Activated CD4-positive, alpha-beta T cell treated with anti-CD3 and anti-CD28 coated beads, Interleukin-10, Interleukin-2, amounts not matched to agents 100 ng/mL and 50 ng/mL, durations not matched to agents 16 hours and 8 hours (primary cell): Measurements from ENCODE around the gene TMEM53.
"Not testable (repeated sequence)": the region's sequence is repeated elsewhere in the genome, so short reads cannot be mapped to it uniquely, and the experiment has no call there.

Experiments
- DNase-seq: peaks from one replicate; pipeline ENCODE4 v3.0.0-alpha.2; 2020

TMEM53 gene

DNA sequence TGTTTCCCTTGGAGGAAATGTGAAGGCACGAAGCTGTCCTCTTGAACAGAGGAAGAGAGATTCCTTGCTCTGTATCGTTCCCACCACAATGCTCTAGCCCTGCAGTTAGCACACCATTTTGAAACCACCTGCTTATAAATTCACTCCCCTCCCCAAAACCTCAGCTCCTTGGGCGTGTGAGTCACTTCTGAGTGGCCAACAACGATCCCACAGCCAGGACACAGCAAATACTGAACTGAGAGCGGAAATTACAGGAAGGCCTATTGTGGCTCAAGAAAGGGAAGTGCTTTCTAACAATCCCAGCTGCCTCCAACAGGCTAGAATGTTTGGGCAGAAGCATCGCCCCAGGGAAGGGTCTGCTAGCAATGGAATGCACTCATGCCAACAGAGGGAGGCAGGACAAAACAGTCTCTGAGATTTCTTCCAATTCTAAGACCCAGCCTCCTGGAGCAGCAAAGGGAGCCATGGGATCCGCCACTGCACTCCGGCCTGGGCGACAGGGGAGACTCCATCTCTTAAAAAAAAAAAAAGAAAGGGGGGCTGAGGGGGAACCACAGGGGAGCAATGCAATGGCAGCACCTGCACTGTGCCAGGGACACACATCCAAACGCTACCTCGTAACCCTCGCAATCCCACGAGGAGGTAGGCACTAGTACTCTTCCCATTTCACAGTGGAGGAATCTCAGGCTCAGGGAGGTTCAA is 1.9 kb downstream of the TMEM53 start:
- peak; percentile 60 for DNase-seq

DNA sequence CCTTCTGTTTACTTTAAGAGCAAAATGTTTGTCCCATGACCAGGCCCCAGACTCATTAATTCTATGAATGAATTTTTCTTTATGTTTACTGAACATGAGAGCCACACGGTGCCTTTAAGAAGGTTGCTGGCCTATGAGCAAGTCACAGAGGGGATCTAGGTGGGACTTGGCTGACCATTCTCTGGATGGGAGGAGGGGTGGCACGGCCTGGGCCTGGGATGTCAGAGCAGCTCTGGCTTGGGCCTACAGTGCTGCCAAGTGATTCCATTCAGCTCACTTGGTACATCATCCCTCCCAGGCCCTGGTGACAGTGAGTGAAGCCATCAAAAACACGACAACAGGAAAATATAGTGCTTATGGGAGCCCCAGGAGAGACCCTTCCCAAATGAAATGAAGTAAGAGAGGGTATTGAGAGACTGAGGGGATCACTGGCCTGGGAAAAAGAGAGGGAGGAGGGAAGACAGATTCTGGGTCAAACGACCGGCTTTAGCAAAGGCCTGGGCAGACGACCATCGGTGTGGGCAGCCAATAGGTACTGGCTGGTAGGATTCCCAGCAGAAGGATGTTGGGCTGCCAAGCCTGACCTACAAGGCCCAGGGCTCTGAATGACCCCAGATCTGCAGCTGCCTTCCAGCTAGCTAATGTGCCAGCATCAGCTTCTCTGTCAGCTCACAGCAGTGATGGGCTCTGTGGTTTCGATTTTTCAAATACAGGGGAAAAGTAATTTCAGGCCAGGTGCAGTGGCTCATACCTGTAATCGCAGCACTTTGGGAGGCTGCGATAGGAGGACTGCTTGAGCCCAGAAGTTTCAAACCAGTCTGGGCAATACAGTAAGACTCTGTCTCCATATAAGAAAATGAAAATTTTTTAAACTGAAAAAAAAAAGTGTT is 3.3 kb downstream of the TMEM53 start:
- no peak for DNase-seq

DNA sequence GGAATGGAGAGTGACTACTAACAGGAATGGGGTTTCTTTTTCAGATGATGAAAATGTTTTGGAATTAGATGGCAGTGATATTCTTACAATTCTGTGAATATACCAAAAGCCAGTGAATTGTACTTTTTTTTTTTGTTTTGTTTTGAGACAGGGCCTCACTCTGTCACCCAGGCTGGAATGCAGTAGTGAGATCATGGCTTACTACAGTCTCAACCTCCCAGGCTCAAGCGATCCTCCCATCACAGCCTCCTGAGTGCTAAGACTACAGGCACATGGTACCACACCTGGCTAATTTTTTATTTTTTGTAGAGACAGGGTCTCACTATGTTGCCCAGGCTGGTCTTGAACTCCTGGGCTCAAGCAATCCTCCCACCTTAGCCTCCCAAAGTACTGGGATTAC is 7.6 kb downstream of the TMEM53 start:
- not testable (repeated sequence) for DNase-seq

DNA sequence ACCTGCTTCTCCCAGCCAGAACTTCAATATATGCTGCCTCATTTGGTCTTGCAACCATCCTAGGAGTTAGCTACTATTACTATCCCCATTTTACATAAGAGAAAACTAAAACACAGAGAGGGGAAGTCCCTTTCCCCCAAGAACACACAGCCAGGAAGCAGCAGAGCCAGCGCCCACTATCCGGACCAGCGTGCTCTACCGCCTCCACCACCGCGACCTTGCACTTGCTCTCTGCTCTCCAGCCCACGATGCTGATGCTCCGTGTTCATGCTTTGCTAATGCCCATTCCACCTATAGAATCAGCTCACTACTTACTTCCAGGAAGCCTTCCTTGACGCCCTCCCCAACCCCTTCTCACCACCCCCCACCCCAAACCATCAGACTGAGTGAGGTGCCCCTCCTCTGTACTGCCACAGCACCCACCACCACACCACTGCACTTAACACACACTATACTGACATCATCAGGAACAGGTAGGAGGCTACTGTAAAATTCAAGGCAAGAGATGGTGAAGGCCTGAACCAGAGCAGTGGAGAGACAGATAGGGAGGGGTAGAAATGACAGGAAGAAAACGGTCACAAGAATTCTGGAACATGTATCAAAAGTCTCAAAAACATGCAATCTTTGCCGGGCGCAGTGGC is 9.4 kb downstream of the TMEM53 start:
- DNase-seq, result peak; percentile 31

DNA sequence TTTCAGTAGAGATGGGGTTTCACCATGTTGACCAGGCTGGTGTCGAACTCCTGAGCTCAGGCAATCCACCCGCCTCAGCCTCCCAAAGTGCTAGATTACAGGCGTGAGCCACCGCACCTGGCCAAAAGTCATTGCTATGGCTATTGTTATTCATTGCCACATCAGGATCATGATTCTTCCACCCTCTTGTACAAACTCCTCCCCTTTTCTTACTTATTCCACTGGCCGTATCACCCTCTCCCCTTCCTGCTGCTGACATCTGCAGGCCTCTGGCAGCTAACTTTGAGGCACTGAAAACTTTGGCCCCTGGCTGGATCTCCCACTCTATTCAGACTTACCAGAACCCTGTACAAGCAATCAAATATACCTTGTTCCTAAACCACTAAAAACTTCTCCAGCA is 10.9 kb downstream of the TMEM53 start:
- DNase-seq, result no peak

DNA sequence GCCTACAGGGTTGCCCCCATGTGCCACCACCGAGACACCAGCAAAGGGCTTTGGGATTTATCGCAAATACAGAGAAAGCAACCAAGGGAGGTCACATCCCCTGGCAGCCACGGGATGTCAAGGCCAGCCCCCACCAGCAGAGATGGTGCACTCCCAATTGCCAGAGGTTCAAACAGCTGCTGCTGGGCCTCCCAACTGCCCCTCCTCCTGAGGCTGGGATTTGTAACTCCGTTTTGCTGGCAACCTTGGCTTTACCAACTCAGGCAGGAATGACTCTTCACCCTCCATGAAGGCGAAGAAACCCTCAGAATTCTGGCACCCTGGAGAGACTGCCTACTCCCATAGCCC is 11.6 kb downstream of the TMEM53 start:
- DNase-seq, result no peak

DNA sequence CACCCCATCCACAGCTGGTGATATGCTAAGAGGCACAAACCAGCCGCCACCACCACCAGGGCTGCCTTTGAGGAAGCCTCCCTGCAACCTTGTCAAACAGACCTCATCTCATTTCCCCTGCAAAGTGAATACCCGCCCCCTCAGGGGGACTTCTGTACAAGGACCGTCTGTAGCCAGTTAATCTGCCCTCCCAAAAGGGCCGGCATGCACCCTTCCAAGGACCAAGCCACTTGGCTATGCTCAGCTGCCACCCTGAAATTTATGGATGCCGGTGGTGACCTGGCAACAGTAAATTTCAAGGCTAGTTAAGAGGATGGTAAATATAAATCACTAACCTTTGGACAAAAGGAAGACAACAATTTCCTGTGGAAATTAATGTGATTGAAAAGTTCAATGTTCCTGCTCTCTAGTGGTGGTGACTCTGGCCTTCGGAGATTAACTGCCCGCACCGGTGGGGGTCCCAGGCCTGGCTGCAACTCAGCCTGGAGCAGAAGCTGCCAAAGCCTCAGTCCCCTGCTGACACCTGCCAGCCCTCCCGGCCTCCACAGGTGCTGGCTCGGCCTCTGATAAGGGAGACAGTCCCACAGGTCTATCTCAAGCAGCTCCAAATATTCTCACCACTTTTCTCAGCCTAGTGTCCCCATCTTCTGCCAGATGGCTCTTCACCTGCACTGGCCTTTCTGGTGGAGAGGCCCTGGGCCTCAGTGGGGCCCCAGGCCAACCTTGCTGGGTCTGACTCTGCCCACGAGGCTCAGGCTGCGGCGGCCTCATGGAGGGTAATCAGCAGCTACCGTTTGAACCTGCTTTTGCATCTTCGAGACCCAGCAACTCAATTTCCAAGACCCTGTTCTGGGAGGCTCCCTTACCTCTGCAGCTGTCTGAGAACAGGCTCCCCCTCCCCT is 12.2 kb downstream of the TMEM53 start:
- DNase-seq, result no peak

DNA sequence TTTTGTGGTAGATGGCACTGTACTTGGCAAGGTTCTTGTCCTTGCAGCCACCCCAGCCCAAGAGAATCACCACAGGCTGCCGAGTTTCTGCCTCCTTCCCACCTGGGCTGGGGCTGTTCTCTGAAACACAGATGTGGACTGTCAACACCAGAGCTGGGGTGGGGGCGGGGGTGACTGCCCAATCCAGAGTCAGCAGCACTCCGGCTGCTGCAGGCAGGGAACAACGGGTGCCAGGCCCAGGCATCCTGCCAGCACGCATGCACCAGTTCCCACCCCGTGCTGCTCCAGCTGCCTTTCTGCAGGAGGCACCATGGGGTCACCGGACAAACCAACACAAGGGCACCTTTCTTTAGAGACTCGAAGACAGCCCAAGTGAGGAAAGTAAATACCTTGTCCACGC is 14.1 kb downstream of the TMEM53 start:
- no peak for DNase-seq

DNA sequence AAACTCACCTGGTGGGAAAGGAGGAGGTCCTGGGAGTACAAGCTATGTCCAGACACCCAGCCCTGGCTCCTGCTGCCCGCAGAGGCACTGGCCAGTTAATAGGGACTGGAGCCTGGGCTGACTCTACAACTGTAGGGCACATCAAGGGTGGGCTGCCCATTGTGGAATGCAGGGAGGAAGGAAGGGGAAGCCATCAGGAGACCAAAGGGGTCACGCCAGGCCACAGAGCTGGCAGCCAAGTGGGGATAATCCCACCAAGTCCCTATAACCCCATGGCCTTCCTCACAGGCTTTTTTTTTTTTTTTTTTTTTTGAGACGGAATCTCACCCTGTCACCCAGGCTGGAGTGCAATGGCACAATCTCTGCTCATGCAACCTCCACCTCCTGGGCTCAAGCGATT is 14.7 kb downstream of the TMEM53 start:
- no peak for DNase-seq

DNA sequence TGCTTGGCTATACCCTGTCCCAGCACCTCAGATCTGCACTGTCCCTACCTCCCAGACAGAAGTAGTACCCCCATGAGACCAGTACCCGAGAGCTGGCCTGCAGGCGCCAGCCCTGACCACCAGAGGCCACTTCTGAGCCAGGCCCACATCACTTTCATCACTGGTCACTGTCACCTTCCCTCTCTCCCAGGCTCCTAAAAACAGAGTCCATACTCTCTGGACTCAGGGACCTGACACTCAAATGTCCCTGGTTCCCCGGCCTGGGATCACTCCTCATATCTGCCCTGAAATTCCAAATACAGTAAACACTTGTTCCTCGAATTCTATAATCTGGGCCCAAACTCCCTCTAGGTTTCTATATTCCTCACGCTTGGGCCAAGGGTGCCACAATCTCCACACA is 18.7 kb downstream of the TMEM53 start:
- DNase-seq, result peak; percentile 27

DNA sequence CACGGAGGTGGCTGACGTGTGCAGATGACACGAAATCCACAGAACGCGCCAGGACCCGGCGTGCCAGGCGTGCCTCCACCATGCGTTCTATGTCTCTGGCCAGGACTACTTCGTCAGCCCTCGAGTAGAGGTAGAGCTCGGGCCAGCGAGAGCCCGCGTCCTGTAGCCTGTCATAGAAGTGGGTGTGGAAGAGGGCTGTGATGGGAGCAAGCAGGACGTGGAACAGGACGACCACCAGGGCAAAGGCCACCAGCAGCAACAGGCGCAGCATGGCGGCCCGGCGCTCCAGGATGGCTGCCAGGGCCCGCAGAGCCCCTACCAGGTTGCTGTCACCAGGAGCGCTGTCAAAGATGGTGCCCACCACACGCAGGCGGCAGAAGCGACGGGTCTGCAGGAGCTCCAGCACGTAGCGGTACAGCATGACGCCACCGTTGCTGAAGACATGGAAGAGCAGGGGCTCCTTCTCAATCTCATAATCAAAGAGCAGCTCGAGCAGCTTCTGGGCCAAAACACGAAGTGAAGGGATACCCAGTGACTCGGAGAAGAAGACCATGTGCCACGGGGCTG is 19.6 kb downstream of the TMEM53 start:
- DNase-seq, result no peak

DNA sequence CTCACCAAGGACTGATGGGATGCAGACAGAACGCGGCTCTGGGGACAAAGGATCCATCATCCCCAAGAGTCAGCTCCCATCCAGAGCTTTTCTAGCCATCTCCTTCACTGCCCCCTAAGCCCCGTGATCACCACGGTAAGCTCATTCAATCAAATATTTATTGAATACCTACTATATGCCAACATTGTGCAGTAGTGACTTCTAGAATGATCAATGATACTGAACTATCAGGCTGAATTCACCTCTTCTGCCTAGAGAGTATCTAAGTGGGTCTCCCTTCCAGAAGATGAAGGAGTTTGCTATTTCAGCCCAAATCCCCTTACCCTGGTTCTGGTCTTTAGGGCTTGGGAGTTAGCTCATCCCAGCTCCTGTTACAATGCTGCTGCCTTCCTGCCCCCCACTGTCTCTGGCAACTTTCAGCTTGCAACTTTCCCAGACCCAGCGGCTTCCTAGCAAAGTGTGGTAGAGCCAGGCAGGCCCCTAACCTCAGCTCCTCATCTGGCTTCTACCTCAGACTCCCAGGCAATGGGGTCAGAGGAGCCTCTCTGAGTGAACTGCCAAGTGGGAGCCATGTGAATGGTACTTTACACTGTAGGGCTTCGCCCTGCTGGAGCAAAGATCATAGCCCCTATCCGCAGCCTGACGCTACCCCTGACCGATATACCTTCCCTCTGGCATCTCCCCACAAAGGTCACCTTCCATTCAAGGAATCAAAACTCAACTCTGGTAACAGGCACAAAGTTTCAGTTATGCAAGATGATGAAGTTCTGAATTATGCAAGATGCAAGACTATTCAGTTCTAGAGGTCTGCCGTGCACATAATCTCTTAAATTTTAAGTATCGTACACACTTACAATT is 20.9 kb downstream of the TMEM53 start:
- DNase-seq, result no peak

DNA sequence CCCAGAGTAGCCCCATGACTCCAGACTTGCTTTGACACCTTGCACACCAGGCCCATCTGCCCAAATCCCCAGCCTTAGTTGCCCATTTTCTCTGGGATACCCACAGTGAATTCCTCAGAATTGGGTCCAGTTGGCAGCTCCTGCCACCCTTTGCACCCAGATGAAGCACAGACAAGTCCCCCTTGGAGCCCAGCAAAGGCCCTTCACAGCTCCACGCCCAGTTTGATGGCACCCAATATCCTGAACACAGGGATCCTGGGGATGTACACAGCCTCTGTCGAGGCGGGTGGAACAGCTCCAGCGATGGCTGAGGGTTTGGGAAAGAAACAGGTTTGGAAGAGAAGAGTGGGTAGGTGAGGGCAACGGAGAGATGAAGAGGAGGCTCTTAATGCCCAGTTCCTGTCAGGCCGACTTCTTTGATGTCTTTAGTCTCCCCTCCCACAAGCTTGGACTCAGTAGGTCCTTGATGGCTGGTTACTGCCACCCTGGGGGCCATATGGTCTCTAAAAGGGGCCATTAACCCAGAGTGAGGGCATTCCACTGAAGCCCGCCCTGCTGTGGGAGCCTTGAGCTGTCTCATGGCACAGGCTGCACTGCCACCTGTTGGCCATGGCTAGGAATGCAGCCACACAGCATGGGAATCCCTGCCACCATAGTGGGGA is 21.7 kb downstream of the TMEM53 start:
- peak; percentile 80 for DNase-seq

DNA sequence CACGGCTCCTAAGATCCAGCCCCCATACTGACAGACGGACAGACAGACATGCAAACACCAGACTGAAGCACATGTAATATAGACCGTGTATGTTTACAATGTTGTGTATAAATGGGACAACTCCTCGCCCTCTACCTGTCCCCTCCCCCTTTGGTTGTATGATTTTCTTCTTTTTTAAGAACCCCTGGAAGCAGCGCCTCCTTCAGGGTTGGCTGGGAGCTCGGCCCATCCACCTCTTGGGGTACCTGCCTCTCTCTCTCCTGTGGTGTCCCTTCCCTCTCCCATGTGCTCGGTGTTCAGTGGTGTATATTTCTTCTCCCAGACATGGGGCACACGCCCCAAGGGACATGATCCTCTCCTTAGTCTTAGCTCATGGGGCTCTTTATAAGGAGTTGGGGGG is 23.2 kb downstream of the TMEM53 start:
- DNase-seq, result no peak

DNA sequence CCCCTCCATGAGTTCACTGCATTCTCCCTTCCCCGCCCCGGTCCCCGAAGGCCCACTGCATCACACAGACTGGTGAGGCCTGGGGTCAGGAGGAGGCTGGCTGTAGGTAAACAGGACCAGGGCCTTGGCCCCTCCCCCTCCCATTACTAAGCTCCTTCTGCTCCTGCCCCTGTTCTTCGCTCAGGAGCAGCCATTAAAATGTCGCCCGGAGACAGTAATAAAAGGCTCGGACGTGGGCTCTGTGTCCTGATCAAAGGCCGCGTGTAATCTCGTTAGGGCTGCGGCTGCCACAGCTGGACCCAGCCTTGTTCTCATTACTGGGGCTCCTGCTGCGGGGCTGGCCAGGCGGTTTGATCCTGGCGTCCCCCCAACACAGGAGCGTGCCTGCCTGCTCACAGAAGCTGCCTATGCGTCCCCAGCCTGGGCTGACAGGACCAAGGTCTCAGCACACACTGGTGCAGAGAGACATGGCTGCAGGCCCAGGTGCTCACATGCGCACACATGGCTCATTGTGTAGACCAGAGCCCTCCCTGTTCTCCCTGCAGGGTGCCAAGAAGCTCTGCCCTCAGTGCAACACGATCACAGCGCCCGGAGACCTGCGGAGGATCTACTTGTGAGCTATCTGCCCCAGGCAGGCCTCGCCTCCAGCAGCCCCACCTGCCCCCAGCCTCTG is 24.0 kb downstream of the TMEM53 start:
- DNase-seq, result no peak

DNA sequence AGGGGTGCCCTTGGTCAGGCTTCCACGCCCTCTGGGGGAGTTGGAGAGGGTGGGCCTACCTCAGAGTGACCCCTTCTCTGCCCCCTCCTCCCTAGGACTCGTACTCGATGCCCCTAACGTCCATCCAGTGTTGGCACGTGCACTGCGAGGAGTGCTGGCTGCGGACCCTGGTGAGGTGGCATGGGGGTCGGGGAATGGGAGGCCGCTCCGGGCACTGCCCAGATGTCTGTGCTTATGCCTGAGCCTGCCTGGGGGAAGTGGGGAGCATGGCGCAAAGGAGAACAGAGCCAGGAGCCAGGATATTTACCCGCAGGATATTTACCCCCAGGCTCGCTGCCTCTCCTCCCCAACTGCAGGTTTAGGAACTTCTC is 24.5 kb downstream of the TMEM53 start:
- DNase-seq, result no peak

DNA sequence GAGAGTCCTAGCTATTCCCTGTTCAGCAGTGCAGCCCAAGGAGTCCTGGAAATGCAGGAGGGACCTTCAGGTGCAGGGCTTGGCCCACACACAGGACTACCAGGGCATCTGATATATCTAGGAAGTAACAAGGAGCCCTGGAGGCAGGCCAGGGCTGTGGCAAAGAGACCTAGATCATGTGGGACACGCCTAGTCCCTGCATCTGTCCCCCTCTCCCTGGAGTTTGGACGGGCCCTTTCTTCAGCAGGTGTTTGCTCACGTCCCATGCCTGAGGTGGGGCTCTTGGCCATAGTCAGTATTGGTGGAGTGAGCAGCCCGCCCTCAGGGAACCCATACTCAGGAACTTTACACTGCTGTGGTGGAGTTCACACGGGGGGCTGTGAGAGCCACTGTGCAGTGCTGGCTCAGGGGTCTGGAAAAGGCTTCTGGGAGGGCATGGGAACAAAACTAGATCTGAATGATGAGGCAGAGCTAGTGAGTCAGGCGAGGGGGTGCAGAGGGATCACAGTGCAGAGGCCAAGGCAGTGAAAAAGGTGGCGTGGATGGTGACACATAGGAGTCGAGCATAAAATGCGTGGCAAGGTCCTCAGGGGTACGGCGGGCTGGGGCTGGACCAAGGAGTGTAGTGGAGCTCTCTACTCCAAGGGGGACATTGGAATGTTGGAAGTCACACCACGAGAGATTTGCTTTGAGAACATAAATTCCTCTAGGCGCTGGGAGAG is 25.6 kb downstream of the TMEM53 start:
- DNase-seq, result no peak

DNA sequence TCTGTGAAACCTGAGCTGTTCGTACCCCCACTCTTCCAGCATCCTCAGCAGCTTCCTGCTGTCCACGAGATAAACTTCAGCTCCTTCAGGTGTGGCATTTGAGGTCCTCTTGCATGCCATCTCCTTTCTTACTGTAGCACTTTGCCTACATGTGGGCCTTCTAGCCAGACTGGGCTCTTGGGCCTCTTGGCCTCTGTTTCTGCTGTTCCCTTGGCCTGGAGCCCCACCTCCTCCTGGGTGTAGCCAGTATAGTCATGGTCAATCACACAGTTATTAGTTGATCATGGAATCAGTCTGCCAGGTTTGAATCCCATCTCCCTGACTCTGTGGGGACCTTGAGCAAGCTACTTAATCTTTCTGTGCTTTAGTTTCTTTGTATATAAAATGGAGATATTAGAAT is 26.4 kb downstream of the TMEM53 start:
- DNase-seq, result no peak

DNA sequence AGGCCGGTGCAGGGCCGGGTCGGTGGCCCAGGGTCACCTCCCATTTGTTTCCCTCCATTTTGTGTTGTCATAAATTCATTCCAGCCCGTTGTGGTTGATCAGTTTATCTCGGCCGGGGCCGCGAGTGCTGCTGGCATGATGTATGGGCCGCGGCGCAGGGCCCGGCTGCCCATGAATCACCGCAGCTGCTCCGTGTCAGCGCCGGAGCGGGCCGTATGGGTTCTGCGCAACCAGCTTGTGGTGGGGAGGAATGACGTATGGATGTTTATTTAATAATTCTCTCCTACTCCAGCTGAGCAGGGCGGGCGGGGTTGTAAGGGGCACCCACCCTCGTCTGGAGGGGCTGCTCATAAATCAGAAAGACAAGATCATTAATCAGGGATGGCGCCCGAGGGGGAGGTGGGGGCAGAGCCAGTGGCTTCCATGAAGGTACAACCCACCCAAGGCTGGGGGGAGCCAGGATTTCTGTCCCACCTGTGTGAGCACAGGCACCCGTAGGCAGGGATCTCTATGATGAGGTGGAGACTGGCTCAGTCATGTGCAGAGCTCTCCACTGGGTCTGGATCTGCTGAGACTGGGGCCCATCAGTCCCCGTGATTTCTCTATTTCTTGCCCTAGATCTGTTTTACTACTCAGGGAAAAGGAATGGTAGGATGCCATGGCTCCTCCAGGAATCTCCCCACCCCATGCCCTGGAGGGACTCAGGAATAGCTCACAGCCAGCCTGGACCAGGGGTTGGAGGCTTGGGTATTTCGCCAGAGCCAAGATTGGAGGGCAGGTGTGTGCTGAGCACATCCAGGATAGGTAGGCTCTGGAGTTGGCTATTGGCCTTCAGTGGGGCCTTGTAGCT is 27.8 kb downstream of the TMEM53 start:
- DNase-seq, result no peak
